Mucosa of rectum (tissue), 2 donors: ENCODE results near the gene ACE.

Experiments
- H3K27ac ChIP-seq, 2 donors: one replicate each; pipeline ENCODE4 v1.7.0; 2013; ENCODE audit warnings: inconsistent platforms in 2 of 2, low read depth in 2 of 2, low read length in 2 of 2
- H3K27me3 ChIP-seq, 2 donors: one replicate each; pipeline ENCODE4 v1.7.0; 2013; ENCODE audit warnings: low read length in 2 of 2; ENCODE audit not compliant: control insufficient read depth in 2 of 2, insufficient read depth in 2 of 2
- H3K36me3 ChIP-seq, 2 donors: one replicate each; pipeline ENCODE4 v1.7.0; 2013; ENCODE audit warnings: low read length in 2 of 2; ENCODE audit not compliant: control insufficient read depth in 2 of 2, insufficient read depth in 2 of 2
- H3K4me1 ChIP-seq, 2 donors: one replicate each; pipeline ENCODE4 v1.7.0; 2013; ENCODE audit warnings: low read length in 2 of 2, mild to moderate bottlenecking in 1 of 2; ENCODE audit not compliant: control insufficient read depth in 2 of 2, insufficient read depth in 2 of 2
- H3K4me3 ChIP-seq, 2 donors: one replicate each; pipeline ENCODE4 v1.7.0; 2013; ENCODE audit warnings: low read length in 2 of 2
- H3K9ac ChIP-seq, 2 donors: one replicate each; pipeline ENCODE4 v1.7.0; 2013; ENCODE audit warnings: low read length in 2 of 2, low read depth in 1 of 2, mild to moderate bottlenecking in 1 of 2
- H3K9me3 ChIP-seq, 2 donors: one replicate each; pipeline ENCODE4 v1.7.0; 2013; ENCODE audit warnings: low read length in 2 of 2; ENCODE audit not compliant: control insufficient read depth in 2 of 2
- donor health status: healthy.
- donor health status: Normal muscosa, but diverticular disease.

The ACE gene

DNA sequence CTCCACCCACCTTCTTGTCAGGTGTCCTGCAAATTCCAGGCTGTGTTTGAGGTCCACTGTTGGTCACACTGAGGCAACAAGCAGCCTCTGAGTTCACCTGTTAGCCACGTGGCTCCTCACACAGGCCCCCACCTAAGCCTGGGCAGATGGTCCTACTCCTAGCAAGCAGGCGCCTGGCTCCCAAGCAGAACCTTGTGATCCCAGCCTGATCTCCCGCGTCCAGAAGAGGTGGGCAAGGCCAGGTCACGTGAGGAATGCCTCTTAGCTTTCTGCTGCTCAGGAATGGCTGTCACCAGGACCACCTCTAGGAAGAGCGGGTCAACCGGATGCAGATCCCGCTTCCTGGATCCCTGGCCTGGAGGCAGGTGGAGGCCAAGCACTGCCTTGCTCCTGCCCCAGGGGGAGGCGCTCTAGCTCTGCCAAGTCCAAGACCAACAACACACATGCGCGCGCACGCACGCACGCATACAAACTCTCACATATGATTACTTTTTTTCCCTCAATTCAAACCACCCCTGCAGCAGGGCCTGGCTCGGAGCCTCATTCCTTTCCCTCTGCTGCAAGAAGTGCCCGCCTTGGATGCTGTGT, 40.2 kb upstream of the ACE start:
- peaks cover 0 to 5% of the 10 kb centered on the region in 2 donors for H3K36me3 ChIP-seq
- H3K27ac ChIP-seq = no peak overlapping the region
- no peak overlapping the region for H3K9ac ChIP-seq
- no peaks in the 10 kb centered on the region for H3K27me3 ChIP-seq
- H3K4me1 ChIP-seq = peaks cover 42 to 55% of the 10 kb centered on the region in 2 donors
- no peaks in the 10 kb centered on the region for H3K9me3 ChIP-seq
- H3K4me3 ChIP-seq = no peak overlapping the region

DNA sequence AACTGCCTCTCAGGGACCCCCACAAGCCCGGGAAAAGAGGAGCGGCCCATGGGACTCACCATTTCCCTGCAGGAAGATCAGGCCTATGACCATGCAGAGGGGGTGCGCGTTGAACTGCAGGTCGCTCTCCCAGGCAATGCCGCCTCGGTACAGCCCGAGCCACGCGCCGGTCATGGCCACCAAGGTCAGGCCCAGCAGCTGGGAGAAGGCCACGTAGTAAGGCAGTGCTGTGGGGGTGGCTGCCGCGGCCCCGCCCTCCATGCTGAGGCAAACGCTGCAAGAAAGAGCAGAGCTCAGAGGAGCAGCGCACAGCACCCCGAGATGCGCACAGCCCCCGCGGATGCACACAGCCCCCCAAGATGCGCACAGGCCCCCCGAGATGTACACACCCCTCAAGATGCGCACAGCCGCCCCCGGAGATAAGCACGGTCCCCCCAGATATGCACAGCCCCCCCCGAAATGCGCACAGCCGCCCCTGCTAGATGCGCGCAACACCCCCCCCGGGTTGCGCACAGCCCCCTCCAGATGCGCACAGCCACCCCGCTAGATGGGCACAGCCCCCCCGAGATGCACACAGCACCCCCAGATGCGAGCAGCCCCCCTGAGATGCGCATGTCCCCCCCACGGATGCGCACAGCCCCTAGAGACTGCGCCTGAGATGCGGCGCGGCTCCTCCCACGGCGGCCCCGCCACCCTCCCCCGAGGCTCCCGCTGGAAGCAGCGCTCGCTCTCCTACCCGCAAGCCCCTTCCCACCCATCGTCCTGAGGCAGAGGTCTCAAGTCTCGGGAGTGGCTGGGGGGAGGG, 39.4 kb upstream of the ACE start:
- peaks cover 34 to 46% of the 10 kb centered on the region in 2 donors for H3K4me1 ChIP-seq
- no peak overlapping the region for H3K27ac ChIP-seq
- H3K27me3 ChIP-seq = no peaks in the 10 kb centered on the region
- H3K4me3 ChIP-seq = no peak overlapping the region
- H3K9me3 ChIP-seq = no peaks in the 10 kb centered on the region
- H3K9ac ChIP-seq = no peak overlapping the region
- H3K36me3 ChIP-seq = peaks cover 0 to 5% of the 10 kb centered on the region in 2 donors

DNA sequence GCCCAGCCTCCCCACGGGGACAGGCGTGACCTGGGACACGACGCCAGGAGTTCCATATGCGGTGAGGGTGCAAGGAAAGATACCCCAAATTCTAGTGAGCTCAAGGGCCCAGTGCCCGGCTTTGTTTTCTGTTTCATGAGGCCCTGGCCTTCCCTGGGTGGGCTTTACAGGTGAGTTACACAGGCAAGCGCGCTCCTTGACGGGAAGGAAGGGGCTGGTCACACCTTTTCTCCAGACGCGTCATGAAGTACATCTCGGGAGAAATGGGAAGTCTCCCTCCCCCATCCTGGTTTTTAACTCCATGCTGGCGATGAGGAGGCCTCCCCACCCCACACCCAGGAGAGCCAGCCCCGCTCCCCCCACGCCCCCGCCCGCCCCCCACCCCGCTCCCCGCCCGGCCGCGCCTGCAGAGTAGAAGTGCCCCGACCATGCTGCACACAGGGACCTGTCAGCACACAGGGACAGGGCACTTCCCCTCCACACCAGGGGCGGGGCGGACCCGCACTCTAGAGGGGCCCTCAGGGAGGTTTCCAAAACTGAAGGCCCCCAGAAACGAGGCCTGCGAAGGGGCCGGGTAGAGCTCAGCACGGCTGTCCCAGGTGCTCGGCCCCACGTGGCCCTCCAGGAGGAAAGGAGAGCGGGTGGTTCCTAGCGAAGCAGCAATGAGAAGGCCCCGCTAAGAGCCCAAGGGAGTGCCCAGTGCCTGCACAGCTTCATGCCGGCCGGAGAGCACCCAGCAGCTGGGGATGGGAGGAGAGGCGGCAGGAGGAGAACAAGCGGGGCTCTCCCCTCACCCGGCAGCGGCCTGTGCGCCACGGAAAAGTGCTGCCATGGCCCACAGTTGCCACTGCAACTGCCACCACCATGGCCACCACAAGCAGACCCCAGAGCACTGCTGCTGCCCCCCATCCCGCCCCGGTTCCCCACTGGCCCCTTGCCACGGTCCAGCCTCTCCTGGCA, 38.5 kb upstream of the ACE start:
- Histone ChIP-seq H3K4me3 (no peak overlapping the region), H3K27me3 (no peaks in the 10 kb centered on the region), H3K36me3 (peaks cover 0 to 5% of the 10 kb centered on the region in 2 donors), H3K9ac (no peak overlapping the region), H3K9me3 (no peaks in the 10 kb centered on the region), H3K27ac (no peak overlapping the region), H3K4me1 (peaks cover 25 to 38% of the 10 kb centered on the region in 2 donors)

DNA sequence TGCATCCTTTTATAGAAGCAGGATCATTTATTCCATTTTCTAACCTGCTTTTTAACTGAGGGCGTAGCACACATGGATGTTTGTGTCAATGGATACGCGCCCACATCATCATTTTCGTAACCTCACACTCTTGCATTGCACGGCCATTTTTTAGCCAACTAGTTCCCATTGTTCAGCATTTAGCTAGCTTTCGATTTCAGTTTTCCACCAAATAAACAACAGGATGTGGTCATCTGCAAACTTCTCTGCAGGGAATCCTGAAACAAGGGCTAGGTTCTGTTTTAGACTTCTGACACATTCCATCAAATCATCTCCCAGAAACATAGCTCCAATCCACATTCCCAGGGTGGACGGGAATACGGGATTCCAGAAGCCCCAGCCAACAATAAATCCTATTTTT, 37.2 kb upstream of the ACE start:
- Histone ChIP-seq H3K9me3 (no peaks in the 10 kb centered on the region), H3K27me3 (no peaks in the 10 kb centered on the region), H3K27ac (peak overlapping the region; percentile 0 to 67), H3K4me3 (no peak overlapping the region), H3K9ac (no peak overlapping the region), H3K4me1 (peaks cover 13 to 26% of the 10 kb centered on the region in 2 donors), H3K36me3 (peaks cover 0 to 4% of the 10 kb centered on the region in 2 donors)

DNA sequence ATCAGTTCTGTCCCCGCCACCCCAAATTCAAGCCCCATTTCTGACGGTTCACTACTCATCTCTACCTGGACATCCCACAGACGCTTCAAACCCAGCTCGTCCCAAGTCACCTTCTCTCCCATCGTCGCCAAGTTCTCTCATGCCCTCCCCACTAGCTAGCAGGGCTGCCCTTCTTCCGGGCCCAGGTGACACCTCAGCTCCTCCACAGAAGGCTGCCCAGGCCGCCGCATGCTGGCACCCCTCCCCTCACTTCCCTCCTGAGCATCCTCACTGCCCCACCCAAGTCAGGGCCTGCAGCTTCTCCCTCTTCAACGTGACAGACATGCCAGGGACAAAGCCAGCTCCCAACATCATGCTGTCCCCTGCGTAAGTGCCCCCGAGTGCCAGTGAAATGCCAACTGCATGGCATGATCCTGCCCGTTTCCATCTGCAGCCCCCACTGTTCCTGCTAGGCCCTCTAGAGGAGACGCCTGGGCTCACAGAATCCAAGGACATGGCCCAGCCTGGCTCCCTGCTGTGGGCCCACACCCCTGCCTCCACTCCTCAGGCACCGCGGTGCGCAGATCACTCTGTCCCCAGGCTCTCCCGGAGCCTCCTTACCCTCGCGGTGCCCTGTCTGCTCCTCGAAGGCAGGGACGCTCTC, 36.6 kb upstream of the ACE start:
- Histone ChIP-seq H3K27me3 (no peaks in the 10 kb centered on the region), H3K4me1 (peaks cover 10 to 24% of the 10 kb centered on the region in 2 donors), H3K4me3 (peak overlapping the region in 1 of 2 donors; percentile 13), H3K9ac (no peak overlapping the region), H3K9me3 (no peaks in the 10 kb centered on the region), H3K27ac (peak overlapping the region; percentile 0 to 67), H3K36me3 (no peaks in the 10 kb centered on the region)

DNA sequence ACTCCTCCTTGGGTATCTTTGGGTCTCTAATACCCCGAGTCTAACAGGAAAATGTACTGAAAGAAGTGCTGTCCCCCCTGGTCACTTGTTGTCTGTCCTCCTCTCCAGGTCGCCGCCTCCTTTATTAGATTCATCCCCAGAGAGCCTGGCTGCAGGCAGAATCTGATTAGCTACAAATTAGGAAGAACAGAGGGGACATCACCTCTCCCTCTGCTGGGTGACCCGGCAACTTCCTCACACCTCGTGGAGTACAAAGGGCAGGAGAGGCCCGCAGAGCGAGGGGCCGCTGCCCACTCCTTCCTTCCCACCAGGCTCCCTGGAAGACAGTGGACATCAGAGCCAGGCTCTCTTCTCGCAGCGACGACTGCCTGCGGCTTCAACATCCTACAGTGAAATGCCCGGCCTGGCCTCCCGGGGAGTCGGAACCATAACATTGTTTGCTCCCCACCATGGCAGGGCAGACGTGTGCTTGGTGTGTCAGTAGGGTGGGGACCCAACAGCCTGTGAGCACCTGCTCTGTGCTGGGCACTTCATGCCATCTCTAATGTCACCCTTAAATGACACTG, 36.0 kb upstream of the ACE start:
- Histone ChIP-seq H3K36me3 (no peaks in the 10 kb centered on the region), H3K27ac (peak overlapping the region in 1 of 2 donors; percentile 67), H3K9ac (no peak overlapping the region), H3K4me1 (peaks cover 11 to 18% of the 10 kb centered on the region in 2 donors), H3K4me3 (no peak overlapping the region), H3K27me3 (no peaks in the 10 kb centered on the region), H3K9me3 (no peaks in the 10 kb centered on the region)

DNA sequence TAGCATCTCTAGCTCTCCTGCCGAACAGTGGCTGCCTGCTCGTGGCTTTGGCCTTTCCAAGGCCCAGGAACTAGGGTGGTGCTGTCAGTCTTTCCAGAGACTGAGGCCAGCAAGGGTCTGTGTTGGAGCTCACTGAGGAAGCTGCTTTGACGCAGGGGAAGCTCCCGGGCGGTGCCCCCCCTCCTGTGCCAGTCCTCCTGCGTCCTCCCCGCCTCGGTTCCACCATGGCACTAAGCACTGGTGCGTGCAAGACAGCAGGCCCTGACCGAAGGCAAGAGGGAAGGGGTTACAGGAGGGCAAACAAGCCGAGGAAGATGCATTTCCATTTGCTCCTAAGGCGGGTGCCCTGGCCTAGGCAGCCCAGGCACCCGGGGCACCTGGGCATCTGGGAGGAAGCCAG, 35.2 kb upstream of the ACE start:
- Histone ChIP-seq H3K36me3 (no peaks in the 10 kb centered on the region), H3K9me3 (no peaks in the 10 kb centered on the region), H3K4me3 (no peak overlapping the region), H3K27ac (no peak overlapping the region), H3K4me1 (peaks cover 11 to 16% of the 10 kb centered on the region in 2 donors), H3K27me3 (no peaks in the 10 kb centered on the region), H3K9ac (no peak overlapping the region)

DNA sequence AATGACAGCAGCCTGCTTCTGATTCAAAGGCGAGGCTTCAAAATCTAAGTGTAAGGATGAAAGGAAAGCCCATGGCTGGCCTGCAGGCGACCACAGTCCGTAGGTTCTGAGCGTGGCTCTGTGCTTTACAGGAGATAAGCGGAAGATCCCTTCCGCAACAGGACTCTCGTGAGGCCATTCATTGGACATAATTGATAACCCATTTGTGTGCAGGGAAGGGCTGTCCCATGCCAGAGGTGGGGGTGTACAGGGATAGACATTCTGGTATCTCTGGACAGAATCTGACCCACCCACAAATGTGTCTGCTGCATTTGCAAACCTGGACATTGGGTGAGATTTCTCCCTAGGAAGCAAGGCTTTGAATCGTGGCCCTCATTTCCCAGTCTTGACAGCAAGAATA, 34.8 kb upstream of the ACE start:
- Histone ChIP-seq H3K9me3 (no peaks in the 10 kb centered on the region), H3K27ac (no peak overlapping the region), H3K27me3 (no peaks in the 10 kb centered on the region), H3K36me3 (no peaks in the 10 kb centered on the region), H3K4me1 (peaks cover 14 to 20% of the 10 kb centered on the region in 2 donors), H3K4me3 (no peak overlapping the region), H3K9ac (no peak overlapping the region)

DNA sequence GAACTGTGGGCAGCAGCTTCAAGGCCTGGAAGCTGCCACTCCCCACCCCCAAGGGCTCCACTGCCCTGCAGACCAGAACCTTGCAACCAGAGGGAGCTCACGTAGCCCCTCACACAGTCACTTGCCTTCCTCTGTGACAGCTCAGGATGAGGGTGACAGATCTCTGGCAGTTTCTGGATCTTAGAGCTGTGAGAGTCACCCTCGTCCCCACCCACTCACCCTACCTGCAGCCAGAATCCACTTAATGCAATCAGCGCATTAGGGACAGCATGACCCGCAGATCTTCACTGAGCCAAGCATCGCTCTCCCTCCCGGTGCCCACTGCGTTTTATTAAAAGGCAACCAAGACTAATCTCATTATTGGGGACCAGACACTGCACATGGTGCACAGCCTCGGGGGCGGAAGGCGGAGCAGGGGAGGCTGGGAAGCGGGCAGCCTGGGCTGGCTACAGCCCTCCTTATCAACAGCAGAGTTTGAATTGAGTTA, 34.3 kb upstream of the ACE start:
- Histone ChIP-seq H3K4me3 (no peak overlapping the region), H3K4me1 (peaks cover 18 to 25% of the 10 kb centered on the region in 2 donors), H3K9me3 (no peaks in the 10 kb centered on the region), H3K27me3 (no peaks in the 10 kb centered on the region), H3K9ac (no peak overlapping the region), H3K36me3 (no peaks in the 10 kb centered on the region), H3K27ac (no peak overlapping the region)
